GM21390 (cell line): ENCODE results near the gene PSMA7.
A peak's percentile ranks its signal among the peaks of the same experiment; 100 is the strongest.

Experiments used
- ATAC-seq: cut with Tn5 transposase; IDR thresholded peaks from one replicate; pipeline ENCODE4 v1.9.1; 2021; ENCODE audit not compliant: unreplicated experiment

Gene PSMA7

DNA sequence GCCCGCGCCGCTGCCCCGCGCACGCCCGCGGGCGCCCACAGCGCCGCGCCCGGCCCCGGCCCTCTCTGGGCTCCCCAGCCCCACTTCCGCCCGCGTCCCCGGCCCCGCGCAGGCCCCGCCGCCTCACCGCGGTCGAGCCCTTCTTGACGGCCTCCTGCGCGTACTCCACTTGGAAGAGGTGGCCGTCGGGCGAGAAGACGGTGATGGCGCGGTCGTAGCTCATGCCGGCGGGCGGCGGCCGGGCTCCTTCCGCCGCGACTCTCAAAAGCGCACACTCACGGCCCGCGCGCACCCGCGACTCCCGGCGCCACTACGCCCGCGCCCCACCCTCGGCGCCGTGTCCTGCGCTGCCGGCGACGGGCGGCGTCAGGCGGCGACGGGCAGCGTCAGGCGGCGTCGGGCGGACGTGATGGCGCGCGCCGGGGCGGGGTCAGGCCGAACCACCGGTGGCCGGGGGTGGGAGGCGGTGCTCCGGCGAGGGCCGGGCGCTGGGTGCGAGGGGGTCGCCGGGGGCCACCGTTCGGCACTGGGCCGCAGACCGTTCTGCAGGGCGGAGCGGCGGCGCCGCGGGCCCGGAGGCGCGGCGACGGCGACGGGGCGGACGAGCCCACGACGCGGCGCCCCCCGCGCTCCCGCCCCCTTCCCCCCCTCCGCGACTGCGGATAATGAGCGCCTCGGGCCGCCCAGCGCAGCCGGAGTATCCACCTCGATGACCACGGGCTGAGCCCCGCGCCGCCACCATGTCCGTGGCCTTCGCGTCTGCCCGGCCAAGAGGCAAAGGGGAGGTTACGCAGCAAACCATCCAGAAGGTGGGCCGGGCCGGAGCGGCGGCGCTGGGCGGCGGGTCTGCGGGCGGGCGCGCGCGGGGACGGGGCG is at the start of gene PSMA7, which contains the start of gene SS18L1:
PSMA7 (minus strand) TSS at position 314 of the 876 bp plus-strand sequence; CDS start at position 223, 91 bp downstream.
SS18L1 (plus strand) TSS at position 689 of the 876 bp plus-strand sequence; CDS start at position 741, 52 bp downstream.
- ATAC-seq = peak; percentile 71

DNA sequence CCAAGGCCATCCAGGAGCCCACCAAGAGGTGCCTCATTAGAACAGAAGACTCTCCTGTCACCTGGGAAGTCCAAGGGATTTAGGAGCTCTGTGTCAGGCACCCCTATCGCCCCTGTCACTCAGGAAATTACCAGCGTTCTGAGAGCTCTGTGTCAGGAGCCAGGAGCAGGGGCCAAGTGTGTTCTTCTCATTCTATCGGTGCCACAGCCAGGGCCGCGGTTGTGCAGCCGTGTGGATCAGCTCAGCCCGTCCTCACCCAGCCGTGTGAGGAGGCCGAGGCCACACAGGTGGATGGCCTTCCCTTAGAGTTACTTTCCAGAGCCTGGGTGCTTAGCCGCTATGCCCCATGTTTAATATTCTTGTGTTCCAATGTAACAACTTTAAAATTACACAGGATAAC is 49.4 kb upstream of the PSMA7 start:
- no peak for ATAC-seq

- ATAC-seq = no peak
These were observed 48.8 kb upstream of the PSMA7 start for GRCh38 chr20:62191781-62192559.

DNA sequence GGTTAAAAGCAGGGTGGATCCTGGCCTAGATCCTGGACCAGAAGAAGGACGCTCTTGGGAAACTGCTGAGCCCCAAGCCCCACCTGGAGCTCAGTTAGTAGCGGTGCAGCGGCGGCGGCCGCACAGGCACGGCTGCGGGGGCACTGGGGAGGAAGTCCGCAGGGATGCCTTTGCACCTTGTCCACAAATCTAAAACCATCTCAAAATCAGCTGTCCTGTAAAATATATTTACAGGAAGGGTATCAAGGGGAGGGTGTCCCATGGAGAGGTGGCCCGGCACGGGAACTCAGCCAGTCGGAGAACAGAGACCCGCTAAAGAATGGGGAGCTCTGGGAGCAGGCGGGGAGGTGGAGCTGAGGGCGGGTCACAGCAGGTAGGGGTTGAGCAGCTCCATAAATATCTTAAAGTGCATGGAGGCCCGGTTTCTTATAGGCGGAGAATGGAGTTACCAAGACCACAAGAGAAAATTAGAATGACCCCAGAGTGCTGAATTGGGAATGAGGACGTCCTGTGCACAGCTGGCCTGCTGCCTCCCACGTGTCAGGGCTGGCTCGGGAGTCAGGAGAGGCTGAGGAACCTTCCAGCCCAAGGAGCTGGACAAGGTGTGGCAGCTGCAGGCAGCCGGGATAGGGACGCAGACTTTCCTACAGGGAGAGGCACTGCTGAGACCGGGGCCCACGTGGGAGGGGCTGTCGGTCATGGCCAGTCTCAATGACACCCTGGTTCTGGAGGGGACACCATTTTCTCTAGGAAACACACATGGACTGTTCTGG is 47.6 kb upstream of the PSMA7 start:
- ATAC-seq = no peak

DNA sequence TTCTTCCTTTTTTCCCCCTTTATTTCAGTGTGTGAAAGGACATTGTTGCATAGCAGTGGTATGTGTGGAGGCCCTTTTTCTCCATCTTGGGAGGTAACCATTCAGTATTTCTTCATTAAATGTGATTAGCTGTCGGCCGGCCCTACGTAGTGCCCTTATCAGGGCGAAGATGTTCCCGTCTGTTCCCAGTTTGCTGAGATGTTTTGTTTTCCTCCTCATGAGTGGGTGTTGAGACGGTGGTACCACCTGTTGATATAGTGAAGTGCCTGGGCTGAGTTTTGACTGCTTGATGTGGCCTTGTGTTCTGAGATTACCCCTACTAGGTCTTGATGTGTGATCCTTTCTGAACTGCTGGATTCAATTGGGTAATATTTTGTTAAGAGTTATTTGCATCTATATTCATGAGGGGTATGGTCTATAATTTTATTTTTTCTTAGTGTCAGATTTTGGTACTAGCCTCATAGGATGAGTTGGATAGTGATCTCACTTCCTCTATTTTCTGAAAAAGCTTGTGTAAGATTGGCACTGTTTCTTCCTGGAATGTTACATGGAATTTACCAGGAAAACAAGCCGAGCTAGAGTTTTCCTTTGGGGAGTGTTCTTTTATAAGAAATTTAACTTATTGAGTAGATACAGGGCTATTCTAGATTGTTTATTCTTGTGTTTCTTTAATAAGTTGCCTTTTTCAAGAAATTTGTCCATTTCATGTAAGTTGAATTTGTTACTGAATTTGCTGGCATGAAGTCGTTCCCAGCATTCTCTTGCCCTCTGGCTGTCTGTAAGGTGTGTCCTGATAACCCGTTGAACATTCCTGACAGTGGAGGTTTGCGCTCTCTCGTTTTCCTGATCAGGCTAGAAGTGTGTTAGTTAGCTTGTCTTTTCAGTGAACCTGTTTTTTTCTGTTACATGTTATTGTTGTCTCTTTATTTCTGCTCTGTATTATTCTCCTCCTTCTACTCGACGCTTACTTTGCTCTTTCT is 44.0 kb upstream of the PSMA7 start:
- ATAC-seq = no peak

DNA sequence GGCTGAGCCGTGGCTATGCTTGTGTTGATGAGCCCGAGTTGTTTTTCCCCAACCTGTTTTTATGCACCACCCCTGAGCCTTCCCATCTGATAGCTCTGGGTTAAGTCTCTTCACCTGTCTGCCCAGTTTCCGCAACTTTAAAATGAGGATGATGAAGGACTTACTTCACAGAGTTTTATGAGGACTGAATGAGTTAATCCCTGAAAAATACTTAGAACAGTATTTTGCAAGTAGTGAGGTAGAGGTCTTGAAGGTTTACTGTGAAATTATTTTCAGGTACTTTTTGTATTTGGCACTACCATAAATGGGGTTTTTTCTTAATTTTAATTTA is 42.9 kb upstream of the PSMA7 start:
- ATAC-seq = no peak

GRCh38 chr20:62183426-62184142 is 40.4 kb upstream of the PSMA7 start:
- no peak for ATAC-seq

DNA sequence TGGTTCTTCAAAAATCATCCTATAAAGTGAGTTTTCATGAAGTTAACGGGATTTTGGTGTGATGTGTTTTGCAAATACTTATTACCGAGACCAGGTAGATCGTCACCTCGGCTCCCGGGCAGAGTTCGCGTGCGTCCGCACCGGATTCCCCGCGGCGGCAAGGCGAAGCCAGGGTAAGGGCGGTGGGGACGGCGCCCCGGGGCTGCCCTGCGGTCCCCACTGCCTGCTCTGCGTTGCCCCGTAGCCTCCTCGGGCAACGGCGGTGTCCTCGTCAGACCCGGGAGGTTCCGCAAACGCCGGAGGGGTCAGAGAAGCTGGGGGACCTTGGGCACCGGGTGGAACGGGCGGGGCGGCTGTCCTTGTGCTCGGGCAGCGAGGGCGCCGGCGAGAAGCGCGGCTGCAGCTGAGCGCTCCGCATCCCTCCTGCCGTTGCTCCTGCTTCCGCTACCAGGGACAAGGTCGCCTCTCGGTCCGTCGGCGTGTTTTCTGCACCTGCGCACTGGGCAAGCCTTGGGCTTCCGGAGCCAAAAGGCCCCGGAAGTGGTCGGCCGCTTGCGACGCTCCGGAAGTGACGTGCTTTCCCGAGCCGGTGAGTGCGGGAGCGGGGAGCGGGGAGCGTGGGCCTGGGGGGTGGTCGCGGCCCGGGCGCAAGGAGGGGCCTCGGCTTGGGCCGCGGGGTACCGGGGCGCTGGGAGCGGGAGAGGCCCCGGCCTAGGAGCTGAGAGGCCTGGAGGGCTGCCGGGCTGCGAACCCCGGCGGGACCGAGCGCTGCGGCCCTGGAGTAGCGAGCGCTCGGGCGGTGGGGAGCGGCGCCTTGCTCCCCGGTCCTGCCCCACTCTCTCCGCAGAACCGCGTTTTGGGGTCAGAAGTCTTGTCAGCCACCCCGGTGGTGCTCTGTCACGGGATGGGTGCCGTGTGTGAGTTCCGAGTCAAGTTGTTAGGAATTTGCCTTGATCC is 39.6 kb upstream of the PSMA7 start, which contains the start of gene MTG2:
MTG2 (plus strand) TSS at position 560 of the 957 bp plus-strand sequence. CDS start 10,393 bp downstream, outside the sequence.
- ATAC-seq = peak; percentile 85

- ATAC-seq = no peak
These were observed 38.6 kb upstream of the PSMA7 start for GRCh38 chr20:62181808-62182207.

DNA sequence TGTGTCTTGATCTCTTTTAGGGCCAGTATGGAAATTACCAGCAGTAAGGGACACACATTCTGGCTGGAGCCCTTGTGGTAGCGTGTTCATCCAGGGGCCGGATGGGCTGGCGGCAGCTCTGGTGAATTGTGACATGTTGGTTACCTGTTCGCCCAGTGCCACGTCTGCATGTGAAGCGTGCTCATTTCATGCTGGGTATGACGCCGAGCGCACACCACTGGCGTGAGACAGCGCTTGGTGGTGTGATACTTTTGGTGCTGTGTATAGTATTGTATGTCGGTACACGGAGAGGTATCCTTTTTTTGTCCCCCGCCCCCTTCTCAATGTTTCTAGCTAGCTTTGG is 35.9 kb upstream of the PSMA7 start:
- no peak for ATAC-seq

DNA sequence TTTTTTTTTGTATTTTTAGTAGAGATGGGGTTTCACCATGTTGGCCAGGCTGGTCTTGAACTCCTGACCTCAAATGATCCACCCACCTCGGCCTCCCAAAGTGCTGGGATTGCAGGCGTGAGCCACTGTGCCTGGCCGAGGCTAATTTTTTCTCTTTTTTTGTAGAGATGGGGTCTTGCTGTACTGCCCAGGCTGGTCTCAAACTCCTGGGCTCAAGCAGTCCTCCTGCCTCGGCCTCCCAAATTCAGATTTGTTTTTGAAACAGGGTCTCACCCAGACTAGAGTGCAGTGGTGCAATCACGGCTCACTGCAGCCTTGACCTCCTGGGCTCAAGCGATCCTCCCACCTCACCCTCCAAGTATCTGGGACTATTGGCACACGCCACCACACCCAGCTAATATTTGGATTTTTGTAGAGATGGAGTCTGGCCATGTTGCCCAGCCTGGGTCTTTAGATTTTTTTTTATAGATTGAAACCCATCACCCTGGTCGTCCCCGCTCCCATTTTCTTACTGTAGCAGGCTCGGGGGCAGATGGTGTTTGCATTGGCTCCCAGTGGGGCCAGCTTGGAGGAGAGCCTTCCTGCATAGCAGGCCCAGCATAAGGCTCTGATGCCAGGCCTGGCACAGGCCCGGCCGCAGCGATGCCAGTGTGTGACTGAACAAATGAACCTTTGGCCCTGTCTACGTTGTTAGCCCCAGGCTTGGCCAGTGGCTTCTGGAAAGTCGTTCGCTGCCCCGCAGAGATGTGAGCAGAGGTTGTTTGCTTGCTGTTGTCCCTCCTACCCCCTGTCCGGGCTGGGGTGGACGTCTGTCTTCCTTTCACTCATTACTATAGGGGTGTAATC is 35.3 kb upstream of the PSMA7 start:
- ATAC-seq = no peak

GRCh38 chr20:62177307-62177706 is 34.1 kb upstream of the PSMA7 start:
- no peak for ATAC-seq

DNA sequence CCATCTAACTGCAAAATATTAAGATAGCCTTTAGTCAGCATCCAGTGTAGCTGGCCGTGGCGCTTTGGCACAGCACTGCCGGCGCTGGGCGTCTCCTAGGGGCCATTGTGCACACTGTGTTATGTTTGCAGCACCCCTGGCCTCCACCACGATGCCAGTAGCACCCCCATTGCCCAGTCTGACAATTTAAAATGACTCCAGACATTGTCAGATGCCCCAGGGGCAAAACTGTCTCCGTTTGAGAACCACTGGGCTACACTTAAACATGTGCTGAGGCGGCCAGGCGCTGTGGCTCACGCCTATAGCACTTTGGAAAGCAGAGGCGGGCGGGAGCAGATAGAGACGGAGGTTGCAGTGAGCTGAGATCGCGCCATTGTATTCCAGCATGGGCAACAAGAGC is 33.7 kb upstream of the PSMA7 start:
- ATAC-seq = no peak

DNA sequence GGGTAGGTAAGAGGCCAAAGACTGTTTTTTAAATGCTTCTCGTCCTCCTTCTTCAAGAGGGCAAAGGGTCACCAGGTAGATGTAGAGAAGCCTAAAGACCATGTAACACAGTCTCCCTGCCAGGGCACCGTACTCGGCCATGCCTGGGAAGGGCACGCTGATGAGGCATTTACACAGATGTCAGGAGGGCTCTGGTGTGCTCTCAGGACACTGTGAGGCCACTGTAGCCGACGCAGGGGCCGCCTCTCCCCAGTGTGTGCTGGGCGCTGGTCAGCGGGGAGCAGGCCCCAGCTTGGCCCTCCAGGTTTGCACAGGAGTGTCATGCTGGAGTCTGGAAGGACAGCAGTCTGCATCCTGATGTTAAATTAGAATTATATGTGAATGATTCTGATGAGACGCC is 32.5 kb upstream of the PSMA7 start:
- no peak for ATAC-seq

DNA sequence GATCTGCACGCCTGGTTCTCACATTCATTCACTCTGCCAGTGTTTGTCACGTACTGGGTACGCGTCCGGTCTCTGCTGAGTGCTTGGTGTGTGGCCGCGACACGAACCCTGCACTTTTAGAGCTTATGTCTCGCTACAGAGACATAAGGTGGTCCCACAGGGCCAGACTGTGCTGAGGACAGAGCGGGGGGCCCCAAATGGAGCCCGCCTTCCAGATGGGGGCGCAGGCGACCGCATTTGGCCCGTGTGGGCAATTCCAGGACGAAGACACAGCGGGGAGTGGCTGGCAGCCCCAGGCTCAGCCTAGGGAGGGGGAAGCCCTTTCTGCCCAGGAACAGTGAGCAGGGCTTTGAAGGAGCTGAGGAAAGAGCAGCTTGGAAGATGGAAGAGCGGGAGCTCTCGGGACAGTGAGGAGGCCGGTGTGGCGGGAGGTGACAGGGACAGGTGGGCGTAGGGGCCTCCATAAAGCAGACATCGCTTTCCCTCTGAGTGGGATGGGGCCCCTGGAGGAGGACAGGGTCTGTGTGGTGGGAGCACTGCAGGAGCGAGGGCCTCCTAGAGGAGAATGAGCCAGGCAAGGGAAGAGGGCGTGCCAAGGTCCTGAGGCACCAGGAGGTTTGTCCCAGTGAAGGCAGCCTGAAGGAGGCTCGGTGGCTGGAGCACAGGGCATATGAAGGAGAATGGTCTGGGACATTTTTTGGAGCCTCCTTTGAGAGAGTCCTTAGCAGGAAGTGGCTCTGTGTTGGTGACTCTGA is 31.9 kb upstream of the PSMA7 start:
- no peak for ATAC-seq

DNA sequence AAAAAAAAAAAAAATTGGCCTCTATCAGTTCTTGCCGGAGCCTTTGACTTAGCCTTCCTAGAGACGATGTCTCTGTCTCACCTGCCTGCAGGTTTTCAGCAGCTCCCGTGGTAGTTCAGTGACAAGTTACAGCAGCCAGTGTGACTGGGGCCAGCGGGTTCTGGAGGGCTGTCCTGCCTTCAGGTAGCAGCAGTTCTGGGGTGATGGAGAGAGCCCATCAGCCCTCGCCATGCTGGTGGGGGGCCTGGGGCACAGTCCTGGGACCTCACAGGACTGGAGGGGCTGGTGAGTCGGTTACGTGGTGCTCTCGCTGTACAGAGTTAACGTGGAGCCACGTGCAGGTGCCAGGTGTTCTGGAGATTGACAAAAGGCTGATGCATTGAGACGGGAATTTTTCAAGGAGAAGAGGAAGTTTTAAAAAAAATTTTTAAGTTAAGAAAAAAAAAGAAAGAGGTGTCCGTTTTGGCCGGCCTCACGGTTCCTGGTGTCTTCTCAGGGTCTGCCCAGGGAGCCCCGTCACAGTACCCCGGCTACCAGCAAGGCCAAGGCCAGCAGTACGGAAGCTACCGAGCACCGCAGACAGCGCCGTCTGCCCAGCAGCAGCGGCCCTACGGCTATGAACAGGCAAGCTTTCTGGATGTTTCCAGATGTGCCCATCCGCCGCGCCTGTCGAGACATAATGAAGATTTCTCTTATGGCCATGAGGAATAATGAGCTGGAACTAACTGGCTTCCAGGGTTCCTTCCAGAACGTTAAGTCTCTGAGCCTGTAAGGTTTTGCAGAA is 31.0 kb upstream of the PSMA7 start:
- no peak for ATAC-seq
